Measurements from ENCODE around the gene ZNF331. TPM values are rescaled to one million over a fixed set of nuclear protein-coding genes. Genes with fewer than 3 reads are reported as not detected.

Gene ZNF331
- total RNA-seq, 1 experiment from 2014 or later, result 56.7 TPM

- no peak for TF ChIP-seq ARID4B (CRISPR knock-in tag; IDR thresholded peaks at IDR 0.05; ENCODE audit: borderline replicate concordance)
These were observed 4.0 kb downstream of the ZNF331 start (continued) for GRCh38 chr19:53541971-53542370.

GRCh38 chr19:53545271-53546065 is 7.5 kb downstream of the ZNF331 start:
- H3K4me1 Mint-ChIP-seq, result peaks cover 17% of the 10 kb centered on the region
- TF ChIP-seq JAZF1 (CRISPR knock-in tag; IDR thresholded peaks at IDR 0.05) (no peak), TEAD4 (CRISPR knock-in tag; IDR thresholded peaks at IDR 0.05) (no peak), ZNF532 (CRISPR knock-in tag; IDR thresholded peaks at IDR 0.05; ENCODE audit: borderline replicate concordance) (no peak), RORB (CRISPR knock-in tag; IDR thresholded peaks at IDR 0.05) (no peak), ZBTB43 (CRISPR knock-in tag; IDR thresholded peaks at IDR 0.05) (no peak), TEAD1 (CRISPR knock-in tag; IDR thresholded peaks at IDR 0.05) (no peak), FOXP4 (CRISPR knock-in tag; IDR thresholded peaks at IDR 0.05) (no peak), ZBTB21 (CRISPR knock-in tag; IDR thresholded peaks at IDR 0.05; ENCODE audit: borderline replicate concordance) (no peak), FOXP1 (CRISPR knock-in tag; IDR thresholded peaks at IDR 0.05; ENCODE audit: borderline replicate concordance) (no peak), TCF7 (CRISPR knock-in tag; IDR thresholded peaks at IDR 0.05; ENCODE audit: low read depth) (no peak), ZNF121 (CRISPR knock-in tag; IDR thresholded peaks at IDR 0.05) (no peak), E2F4 (CRISPR knock-in tag; IDR thresholded peaks at IDR 0.05; ENCODE audit: borderline replicate concordance, low read depth) (no peak), ZNF317 (CRISPR knock-in tag; IDR thresholded peaks at IDR 0.05; ENCODE audit: borderline replicate concordance, low read depth) (no peak), ELF4 (CRISPR knock-in tag; IDR thresholded peaks at IDR 0.05; ENCODE audit: low read depth) (no peak)
- ChIA-PET CTCF (no interaction called here), POLR2A (no interaction called here)
- no peak for ATAC-seq
- peaks cover 32% of the 10 kb centered on the region for H3K36me3 Mint-ChIP-seq
- H3K9me3 Mint-ChIP-seq, result no peaks in the 10 kb centered on the region
- DNase-seq (ENCODE audit: low spot score), result no peak
- no peaks in the 10 kb centered on the region for H3K27me3 Mint-ChIP-seq (ENCODE audit: low read depth)
- no peak overlapping the region for H3K4me3 Mint-ChIP-seq
- peak overlapping the region; percentile 84 for H3K27ac Mint-ChIP-seq

Data from WTC11 (cell line).